Left lobe of liver (tissue), 2 donors: Measurements from ENCODE around the gene UBL3. TPM values are rescaled to one million over a fixed set of nuclear protein-coding genes. Genes with fewer than 3 reads are reported as not detected.

Experiments used
- ATAC-seq: fragments of 200-7000 bp; cut with Tn5 transposase; one replicate; pipeline ENCODE4 v1.9.1; 2020; ENCODE audit warnings: mild to moderate bottlenecking, moderate library complexity
- DNase-seq: peaks from one replicate; pipeline ENCODE4 v3.0.0-alpha.2; 2020; ENCODE audit warnings: low spot score
- total RNA-seq: library from RNA; stranded (reverse); gene quantifications from one replicate; pipeline ENCODE4 v1.2.1, GENCODE V29; 2021
- donor health status: DM: no; HTN: no; CAD: no; lungs with moderate emphysema.
- donor health status: DM: no; HTN: yes; CAD: no.

Gene UBL3
- total RNA-seq, 1 donor from 2014 or later = 21.8 TPM

DNA sequence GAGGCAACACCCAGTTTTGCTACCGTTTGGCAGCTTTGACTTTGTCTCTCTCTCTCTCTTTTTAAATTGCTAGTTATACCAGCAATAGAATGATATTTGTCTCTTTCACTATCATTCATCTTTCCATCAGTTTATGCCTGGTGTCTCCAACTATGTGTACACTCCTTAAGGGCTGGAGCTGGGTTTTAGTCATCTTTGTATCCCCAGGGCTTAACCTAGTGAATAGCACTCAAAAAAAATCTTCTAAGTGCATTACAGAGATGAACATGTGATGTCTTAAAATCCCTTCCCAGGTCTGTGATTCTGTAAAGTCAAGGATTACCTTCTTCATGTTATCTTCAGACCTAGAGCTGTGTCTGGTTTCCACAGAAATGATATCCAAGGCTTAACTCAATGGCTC lies 7.8 kb upstream of the UBL3 start:
- DNase-seq (no peak), ATAC-seq (no peak)

DNA sequence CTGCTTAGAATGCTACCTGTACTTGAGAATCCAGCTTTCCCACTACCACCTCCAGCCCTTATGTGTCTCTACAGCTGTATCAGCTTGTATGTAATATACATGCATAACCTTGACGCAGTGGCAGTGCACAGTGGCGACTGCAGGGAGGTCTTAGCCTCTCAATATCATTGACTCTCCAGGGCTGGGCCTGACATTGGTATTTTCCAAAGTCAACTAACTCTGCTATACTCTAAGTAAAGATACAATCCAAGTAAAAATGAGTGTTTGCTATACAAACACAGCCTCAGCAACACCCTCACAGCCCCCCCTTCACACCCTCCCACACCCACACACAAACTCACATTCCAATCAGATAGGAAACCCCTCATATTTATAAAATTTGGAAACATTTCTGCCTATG lies 6.7 kb upstream of the UBL3 start:
- no peak for DNase-seq
- no peak for ATAC-seq

GRCh38 chr13:29856426-29856825 lies 6.0 kb upstream of the UBL3 start:
- DNase-seq (no peak), ATAC-seq (no peak)

GRCh38 chr13:29855784-29856183 lies 5.4 kb upstream of the UBL3 start:
- no peak for ATAC-seq
- no peak for DNase-seq

DNA sequence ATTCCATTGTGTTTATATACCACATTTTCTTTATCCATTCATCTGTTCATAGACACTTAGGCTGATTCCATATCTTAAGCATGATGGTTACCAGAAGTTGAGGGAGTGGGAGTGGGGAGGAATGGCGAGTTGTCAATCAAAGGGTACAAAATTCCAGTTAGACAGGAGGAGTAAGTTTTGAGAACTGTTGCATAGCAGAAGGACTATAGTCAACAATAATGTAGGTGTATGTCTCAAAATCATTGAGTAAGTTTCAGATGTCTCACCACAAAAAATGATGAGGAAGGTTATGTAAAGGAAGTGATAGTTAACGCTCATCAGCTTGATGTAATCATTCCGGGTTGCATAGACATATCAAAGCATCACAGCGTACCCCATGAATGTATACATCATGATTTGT lies 4.6 kb upstream of the UBL3 start:
- no peak for ATAC-seq
- DNase-seq = no peak

DNA sequence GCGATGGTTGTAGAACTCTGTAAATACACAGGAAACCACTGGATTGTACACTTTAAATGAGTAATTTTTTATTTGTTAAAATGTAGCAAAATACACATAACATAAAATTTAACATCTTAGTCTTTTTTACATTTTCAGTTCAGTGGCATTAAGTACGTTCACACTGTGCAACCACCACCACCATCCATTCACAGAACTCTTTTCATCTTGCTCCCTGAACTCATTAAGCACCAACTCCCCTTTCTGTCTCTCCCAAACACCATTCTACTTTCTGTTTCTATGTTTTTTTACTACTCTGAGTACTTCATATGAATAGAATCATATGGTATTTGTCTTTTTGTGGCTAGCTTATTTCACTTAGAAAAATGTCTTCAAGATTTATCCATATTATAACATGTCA lies 2.7 kb upstream of the UBL3 start:
- no peak for DNase-seq
- ATAC-seq = no peak

DNA sequence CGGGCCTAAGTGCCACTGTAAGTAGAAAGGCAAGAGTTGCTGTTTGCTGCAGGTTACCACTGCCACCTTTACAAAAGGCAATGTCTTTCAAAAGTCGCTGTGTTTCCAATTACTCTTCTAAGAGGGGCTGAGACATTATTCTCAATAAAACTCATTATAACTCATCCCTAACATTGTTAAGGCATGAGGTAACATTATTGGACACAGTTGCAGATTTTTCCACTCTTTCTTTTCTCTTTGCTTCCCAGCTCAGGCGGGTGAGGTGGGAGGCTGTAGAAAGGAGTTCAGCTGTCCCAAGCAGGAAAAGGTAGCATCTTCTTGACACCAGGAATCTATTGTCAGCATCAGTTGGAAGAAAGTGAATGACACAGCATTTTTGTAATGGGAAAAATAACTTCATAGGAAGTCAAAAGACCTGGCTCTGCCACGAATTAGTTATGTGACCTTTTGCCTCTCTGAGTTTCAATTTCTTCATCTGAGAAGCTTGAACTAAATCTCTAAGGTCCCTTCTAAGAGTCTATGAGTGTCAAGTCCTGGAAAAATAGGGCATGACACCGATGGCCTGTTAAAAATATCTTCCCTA lies 2.1 kb upstream of the UBL3 start:
- ATAC-seq (no peak), DNase-seq (no peak)

- ATAC-seq (peak; percentile 52), DNase-seq (peak; percentile 71)
Observed at GRCh38 chr13:29849731-29850212, 645 bp downstream of the UBL3 start.

GRCh38 chr13:29849071-29849631 lies 1.3 kb downstream of the UBL3 start:
- DNase-seq = no peak
- ATAC-seq = peak; percentile 12

- DNase-seq = no peak
- ATAC-seq = peak; percentile 0
Observed at GRCh38 chr13:29847501-29847983, 2.9 kb downstream of the UBL3 start.

DNA sequence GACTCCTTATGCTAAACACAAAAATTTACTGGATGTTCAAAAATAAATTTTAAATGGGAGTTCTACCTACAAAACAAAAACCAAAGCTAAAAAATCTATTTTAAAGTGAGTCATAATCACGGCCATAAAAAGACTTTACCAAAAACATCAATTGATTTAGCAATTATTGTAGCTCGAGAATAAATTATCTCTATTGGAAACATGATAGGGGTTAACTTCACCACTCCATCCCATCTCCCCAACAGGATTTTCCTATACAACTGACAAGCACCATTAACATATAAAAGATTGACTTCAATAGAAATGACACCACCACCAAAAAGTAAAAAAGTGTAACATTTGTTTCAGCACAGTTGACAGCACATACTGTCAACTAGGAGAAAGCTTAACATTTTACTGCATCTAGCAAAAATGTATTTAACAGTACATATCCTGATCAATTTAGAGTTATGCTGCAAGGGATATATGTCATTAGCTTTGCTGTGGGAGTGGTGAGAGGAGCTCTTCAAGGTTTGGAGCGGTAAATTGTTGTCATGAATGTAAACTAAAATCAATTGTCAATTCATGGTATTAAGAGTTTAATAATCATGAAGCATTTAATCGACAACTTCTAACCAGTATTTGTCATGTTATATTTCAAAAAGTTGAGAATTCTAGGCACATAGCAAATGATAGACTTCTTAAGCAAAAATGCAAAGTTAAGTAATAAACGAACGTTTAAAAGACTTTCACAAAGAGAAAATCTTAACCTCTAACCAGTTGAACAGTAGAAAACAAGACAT lies 3.8 kb downstream of the UBL3 start:
- no peak for ATAC-seq
- DNase-seq = no peak

DNA sequence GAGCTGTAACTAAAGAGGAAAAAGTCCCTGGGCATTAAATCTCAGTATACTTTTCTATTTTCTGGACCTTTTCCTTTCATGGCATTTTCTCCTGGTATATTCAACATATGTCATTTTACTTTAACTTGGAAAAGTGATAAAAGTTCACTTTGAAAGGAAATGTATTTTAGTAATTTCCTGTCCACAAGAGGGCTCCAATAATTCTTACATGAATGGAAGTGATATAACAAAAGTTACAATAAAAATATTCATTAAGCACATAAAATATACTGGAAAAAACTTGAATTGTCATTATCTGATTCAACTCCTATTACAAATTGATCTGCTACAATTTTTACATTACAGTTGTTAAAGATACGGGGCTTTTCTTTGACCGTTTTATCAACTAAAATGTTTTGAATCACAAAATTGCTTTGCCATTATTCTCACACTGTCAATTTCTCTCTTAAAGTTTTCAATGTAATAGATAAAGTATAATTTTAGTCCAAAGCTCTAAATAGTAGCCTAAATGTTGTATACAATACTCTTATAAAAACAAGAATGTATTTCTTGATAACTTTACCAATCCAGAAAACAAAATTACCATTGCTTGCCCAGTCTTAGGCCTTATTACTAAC lies 4.9 kb downstream of the UBL3 start:
- DNase-seq = no peak
- no peak for ATAC-seq

- ATAC-seq = no peak
- no peak for DNase-seq
Observed at GRCh38 chr13:29844441-29844840, 6.0 kb downstream of the UBL3 start.

DNA sequence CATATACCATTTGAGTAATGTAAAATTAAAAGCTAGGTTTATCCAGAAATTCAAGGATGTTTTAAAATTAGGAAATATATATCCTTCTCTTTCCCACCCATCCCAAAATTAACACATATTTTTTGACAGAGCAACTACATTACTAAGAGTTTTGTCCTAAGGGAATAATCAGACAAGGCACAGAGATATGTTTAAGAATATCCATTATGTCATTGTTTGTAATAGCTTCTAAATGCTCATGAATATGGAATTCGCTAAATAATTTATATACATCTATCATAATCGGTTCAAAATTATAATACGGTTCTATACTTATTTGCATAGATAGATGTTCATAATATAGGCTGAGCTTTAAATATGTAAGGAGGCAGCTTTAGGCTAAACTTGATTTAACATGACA lies 9.8 kb downstream of the UBL3 start:
- DNase-seq (no peak), ATAC-seq (no peak)

GRCh38 chr13:29835280-29836061 lies 14.9 kb downstream of the UBL3 start:
- ATAC-seq (peak; percentile 44), DNase-seq (no peak)

DNA sequence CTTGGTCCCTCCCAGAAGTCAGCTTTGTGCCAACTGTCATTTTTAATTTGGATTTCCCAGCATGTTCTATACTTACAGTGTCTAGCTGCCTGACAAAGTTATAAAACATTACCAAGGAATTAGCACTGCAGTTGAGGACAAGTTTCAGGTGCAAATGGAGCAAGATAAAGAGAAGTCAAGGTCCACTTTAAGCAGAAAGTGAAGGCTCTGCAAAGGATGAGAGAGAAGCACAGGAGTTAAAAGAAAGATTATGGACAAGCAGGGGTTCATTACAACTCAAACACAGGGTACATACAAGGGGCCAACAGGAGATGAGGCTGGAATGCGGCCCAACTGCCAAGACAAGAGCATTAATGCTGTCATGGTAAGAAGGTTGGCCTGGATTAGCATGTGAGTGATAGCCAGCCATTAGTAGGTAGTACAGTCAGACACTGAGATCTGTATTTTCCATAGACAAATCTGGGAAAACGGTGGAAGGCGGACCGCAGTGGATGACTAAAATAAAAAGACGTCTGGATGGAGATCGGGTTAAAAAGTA lies 17.6 kb downstream of the UBL3 start:
- ATAC-seq (no peak), DNase-seq (no peak)

DNA sequence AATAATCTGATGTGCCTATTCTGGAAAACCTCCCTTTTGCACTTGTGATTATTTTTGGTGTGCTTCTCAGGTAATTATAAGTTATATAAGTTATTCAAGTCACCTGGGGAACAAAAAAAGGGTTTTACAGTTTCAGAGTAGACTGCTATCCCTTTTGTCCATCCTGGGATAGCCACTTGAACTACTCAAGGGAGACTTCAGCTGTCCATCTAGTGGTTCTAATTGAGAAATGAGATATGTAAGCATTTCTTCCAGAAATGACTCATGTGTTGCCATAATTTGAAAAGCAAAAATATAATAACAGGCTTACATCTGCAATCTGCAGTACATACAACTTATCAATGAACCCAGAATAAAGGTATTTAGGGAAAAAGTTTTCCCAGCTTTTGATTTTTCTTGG lies 20.4 kb downstream of the UBL3 start:
- ATAC-seq (no peak), DNase-seq (no peak)

GRCh38 chr13:29819143-29819542 lies 31.3 kb downstream of the UBL3 start:
- DNase-seq (no peak), ATAC-seq (no peak)

- ATAC-seq = peak; percentile 33
- DNase-seq = no peak
Observed at GRCh38 chr13:29817604-29818378, 32.6 kb downstream of the UBL3 start.

GRCh38 chr13:29816715-29817114 lies 33.7 kb downstream of the UBL3 start:
- ATAC-seq (no peak), DNase-seq (no peak)
